Gastroesophageal sphincter (tissue), 3 donors: ENCODE measurements around the gene KANTR.

Experiments used
- CTCF ChIP-seq, 4 experiments: fragments of 200-600 bp in 2 of 4; fragments of 450-650 bp in 2 of 4; sonication (generic) in 1 of 4; IDR thresholded peaks; one replicate each; pipeline ENCODE4 v1.5.1; 2017 to 2019; ENCODE audit warnings: antibody characterized with exemption in 4 of 4, mild to moderate bottlenecking in 2 of 4, moderate library complexity in 2 of 4
- EP300 ChIP-seq: sonication (generic); formaldehyde crosslinking; IDR thresholded peaks from one replicate; pipeline ENCODE4 v1.6.1; 2017; ENCODE audit warnings: antibody characterized with exemption, mild to moderate bottlenecking
- POLR2AphosphoS5 ChIP-seq: sonication (generic); formaldehyde crosslinking; IDR thresholded peaks from one replicate; pipeline ENCODE4 v1.6.1; 2017; ENCODE audit warnings: antibody characterized with exemption

- TF ChIP-seq EP300 (no peak), POLR2AphosphoS5 (peak; percentile 23), CTCF (IDR thresholded peaks at IDR 0.05) (no peak)
Observed at GRCh38 chrX:53116101-53116500, 22.2 kb downstream of the KANTR start.
